ENCODE data around the gene GRXCR2.
A peak's percentile ranks its signal among the peaks of the same experiment; 100 is the strongest.

GRXCR2 gene

DNA sequence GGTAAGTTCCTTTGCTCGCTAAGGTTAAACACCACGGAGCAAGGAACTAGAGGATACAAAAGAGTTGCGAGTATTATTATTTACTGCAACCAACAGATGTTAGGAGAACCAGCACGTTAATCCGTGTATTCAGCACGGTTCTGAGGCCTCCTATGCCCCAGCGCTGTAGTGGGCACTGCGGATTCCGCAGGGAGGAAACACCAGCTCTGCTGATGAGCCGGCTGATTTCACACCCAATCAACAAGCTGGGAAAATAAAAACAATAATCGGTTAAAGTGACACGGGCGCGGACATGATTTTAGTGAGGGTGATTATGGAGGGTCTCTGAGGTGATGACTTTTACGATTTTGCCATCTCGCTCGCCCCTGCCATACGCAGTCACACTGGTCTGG lies 37.0 kb downstream of the GRXCR2 start:
- no peak for DNase-seq (ENCODE audit: low spot score)

- peak; percentile 33 for DNase-seq (ENCODE audit: low spot score)
Measured at GRCh38 chr5:145834917-145835847, 37.6 kb downstream of the GRXCR2 start, which contains the start of gene PRELID2. Gene PRELID2 (minus strand): TSS chr5:145835342. CDS start chr5:145835251, 91 bp downstream.

DNA sequence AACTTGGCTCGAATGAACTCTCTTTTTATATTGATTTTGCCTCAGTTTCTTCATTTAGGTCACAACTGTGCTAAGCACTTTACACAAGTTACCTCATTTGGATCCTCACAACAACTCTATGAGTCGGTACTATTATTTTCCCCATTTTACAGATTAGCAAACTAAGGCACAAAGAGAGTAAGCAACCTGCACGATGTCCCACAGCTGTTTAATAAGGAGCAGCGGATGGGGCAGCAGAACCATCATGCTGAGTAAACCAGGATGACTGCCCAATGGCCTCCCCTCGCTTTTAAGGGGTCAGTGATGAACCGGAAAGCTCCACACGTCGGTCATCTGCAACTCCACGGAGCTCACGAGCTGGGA lies 38.3 kb downstream of the GRXCR2 start:
- no peak for DNase-seq (ENCODE audit: low spot score)

- no peak for DNase-seq (ENCODE audit: low spot score)
Measured at GRCh38 chr5:145833631-145834200, 39.1 kb downstream of the GRXCR2 start.

DNA sequence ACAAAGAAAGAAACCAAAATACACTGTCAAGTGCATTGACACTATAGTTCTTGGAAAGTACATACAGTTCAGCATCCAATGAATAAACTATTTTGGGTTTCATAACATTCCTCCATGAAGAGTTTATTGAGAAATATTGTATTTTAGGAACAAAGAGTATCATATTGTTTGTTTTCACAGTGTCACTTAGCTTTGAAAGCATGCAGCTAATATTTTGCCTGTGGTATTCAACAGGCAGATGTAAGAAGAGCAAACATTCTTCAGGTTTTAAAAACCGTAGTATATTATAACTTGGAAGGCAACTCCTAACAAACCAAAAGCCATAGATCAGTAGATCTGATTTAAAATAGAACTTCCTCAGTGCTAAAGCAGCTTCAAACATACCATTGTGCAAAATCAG lies 42.2 kb downstream of the GRXCR2 start:
- DNase-seq (ENCODE audit: low spot score): no peak

GRCh38 chr5:145829708-145830361 lies 43.0 kb downstream of the GRXCR2 start:
- no peak for DNase-seq (ENCODE audit: low spot score)

- no peak for DNase-seq (ENCODE audit: low spot score)
Measured at GRCh38 chr5:145826895-145827674, 45.7 kb downstream of the GRXCR2 start.

DNA sequence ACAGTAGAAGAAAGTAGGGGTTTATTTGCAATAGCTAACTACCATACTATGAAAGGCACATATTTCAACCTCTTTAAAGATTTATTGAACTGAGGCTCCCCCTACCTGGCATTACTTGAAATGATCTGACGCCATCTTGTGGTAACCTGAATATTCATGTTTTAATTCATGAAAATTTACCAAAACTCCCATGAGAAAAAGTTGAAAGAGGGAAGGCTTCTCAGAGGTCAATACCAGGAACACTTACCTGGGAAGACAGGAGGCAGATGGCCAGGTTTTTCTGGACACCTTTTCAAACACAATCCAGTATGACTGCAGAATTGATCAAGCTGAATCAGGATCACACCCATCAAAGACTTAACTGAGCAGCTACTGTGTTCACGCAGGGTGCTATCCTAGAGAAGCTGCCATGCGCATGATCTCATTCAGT lies 47.0 kb downstream of the GRXCR2 start:
- DNase-seq (ENCODE audit: low spot score): peak; percentile 21

DNA sequence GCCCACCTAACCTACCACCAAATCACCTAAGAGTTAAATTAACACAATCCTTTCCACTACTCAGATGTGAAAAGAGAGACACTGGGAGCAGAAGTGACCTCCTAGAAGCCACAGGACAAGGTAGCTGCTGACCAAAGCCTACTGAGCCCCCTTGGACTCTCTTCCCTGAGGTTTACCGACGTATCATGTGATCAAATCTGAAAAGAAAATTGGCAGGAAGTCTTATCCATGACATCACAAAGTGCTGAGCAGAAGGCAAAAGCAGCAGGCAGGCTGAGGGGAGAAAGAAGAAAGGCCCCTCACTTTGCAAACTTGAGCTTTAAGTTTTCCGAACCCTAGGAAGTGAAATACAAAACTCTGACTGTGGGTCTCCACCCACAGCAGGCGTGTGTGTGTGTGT lies 48.8 kb downstream of the GRXCR2 start:
- DNase-seq (ENCODE audit: low spot score): no peak

DNA sequence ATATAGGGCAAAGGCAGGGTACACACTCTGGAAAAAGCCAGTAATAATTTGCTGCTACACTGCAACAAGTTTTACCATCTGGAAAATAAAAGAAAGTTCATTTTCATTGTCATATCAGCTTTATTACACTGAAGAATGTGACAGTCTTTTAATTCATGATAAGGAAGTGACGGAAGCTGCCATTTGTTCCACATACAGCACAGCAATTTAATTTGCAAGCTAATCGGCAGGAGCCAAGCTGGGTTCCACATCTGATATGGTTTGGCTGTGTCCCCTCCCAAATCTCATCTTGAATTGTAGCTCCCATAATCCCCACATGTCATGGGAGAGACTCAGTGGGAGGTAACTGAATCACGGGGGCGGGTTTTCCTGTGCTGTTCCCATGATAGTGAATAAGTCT lies 54.2 kb downstream of the GRXCR2 start:
- no peak for DNase-seq (ENCODE audit: low spot score)

DNA sequence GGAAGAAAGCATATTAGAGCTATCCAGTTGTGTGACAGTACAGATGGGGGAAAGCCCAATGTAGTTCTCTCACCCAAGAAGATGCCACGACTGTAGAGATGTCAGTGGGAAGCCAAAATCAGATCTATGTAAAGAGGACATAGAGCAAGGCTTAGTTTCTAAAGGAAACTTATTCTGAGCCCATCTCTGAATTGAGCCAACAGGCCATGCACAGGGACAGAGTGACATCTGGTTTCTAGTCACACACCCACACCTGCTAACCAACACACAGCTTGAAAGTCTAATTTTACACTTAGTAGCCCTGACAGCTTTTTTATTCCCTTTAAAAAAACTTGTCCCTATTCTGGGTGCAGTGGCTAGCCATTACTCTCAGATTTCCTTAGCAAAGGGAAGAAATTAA lies 59.9 kb downstream of the GRXCR2 start:
- no peak for DNase-seq (ENCODE audit: low spot score)

- no peak for DNase-seq (ENCODE audit: low spot score)
Measured at GRCh38 chr5:145811834-145812625, 60.8 kb downstream of the GRXCR2 start.
